PFSK-1 (cell line): ENCODE results near the gene DECR2.

Experiments used
- FOXP2 ChIP-seq: optimal IDR thresholded peaks from 2 replicates; pipeline ENCODE3; 2011; ENCODE audit warnings: borderline replicate concordance, control low read depth, inconsistent platforms; ENCODE audit not compliant: insufficient read depth; ENCODE audit errors: extremely low read length, extremely low read depth
- POLR2AphosphoS5 ChIP-seq: IDR thresholded peaks from 2 replicates; pipeline ENCODE4 v1.6.1; 2012; ENCODE audit warnings: low read depth, mild to moderate bottlenecking, control low read depth, low read length, moderate library complexity
- REST ChIP-seq, 2 experiments: IDR thresholded peaks; 2 replicates each; pipeline versions ENCODE4 v1.6.1 to v1.8.0; 2011 to 2012; ENCODE audit warnings: low read depth in 2 of 2, low read length in 2 of 2, control low read depth in 1 of 2, inconsistent platforms in 1 of 2, mild to moderate bottlenecking in 1 of 2, moderate library complexity in 1 of 2; ENCODE audit not compliant: insufficient read depth in 1 of 2
- SIN3A ChIP-seq: IDR thresholded peaks from 2 replicates; pipeline ENCODE4 v1.6.1; 2012; ENCODE audit warnings: mild to moderate bottlenecking, low read length, moderate library complexity, borderline replicate concordance; ENCODE audit not compliant: insufficient read depth
- TAF1 ChIP-seq: IDR thresholded peaks from 2 replicates; pipeline ENCODE4 v1.6.1; 2012; ENCODE audit warnings: low read length, control low read depth, borderline replicate concordance; ENCODE audit not compliant: insufficient read depth

The DECR2 gene

DNA sequence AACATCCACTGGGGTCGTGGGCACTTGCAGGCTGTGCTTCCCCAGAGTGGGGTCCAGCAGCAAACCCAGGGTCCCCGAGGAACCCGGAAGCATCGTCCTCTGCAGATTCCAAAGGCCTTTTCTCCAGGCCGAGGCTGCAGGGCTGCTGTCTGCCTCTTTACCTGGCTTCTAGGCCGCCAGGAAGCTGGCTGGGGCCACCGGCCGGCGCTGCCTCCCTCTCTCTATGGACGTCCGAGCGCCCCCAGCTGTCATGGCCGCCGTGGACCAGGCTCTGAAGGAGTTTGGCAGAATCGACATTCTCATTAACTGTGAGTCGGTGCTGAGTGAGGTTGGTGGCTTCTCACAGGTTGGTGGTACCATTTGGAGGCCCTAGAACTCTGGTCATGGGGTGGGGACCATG is 5.6 kb downstream of the DECR2 start:
- no peak for TF ChIP-seq REST (IDR thresholded peaks at IDR 0.05; ENCODE audit: insufficient read depth in 1 of 2, low read depth in 2 of 2, low read length in 2 of 2)
- no peak for TF ChIP-seq POLR2AphosphoS5
- TF ChIP-seq SIN3A, result no peak
- no peak for TF ChIP-seq FOXP2
- TF ChIP-seq TAF1, result no peak

- no peak for TF ChIP-seq REST (IDR thresholded peaks at IDR 0.05; ENCODE audit: insufficient read depth in 1 of 2, low read depth in 2 of 2, low read length in 2 of 2)
- TF ChIP-seq TAF1, result no peak
- TF ChIP-seq POLR2AphosphoS5, result no peak
- TF ChIP-seq SIN3A, result no peak
- no peak for TF ChIP-seq FOXP2
Observed at GRCh38 chr16:410516-411178, 9.0 kb downstream of the DECR2 start.

DNA sequence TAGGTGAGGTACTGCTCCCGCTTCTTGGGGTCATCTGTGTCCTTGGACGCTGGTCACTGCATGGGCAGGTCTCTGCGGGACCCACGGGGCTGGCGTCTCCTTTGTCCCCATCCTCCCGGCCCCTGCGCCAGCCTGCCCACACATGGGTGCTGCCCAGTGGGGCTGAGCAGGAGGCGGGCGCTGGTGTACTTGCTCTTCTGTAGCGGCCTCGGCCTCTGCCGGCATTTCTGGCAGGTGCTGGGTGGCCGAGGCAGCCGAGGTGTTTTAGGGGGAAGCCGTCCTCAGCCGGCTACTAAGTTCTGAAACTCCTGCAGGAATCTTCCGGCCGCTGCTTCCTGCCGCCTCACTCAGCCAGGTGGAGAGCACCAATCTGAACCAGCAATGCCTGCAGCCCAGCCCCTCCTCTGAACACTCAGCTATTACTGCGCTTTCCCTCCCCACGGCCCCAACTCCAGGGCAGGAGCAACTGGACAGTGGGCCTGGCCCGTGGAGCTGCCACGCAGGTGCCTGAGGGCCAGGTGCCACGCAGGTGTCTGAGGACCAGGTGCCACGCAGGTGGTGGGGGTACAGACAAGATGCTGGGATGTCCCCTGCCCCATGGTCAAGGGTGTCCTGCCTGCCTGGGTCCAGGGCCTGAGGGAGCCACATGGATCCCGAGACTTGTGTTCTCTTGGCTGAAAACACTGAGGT is 10.0 kb downstream of the DECR2 start:
- TF ChIP-seq POLR2AphosphoS5, result no peak

GRCh38 chr16:414395-415169 is 12.9 kb downstream of the DECR2 start:
- TF ChIP-seq POLR2AphosphoS5 (no peak), SIN3A (no peak), REST (IDR thresholded peaks at IDR 0.05; ENCODE audit: insufficient read depth in 1 of 2, low read depth in 2 of 2, low read length in 2 of 2) (no peak), TAF1 (no peak), FOXP2 (no peak)

DNA sequence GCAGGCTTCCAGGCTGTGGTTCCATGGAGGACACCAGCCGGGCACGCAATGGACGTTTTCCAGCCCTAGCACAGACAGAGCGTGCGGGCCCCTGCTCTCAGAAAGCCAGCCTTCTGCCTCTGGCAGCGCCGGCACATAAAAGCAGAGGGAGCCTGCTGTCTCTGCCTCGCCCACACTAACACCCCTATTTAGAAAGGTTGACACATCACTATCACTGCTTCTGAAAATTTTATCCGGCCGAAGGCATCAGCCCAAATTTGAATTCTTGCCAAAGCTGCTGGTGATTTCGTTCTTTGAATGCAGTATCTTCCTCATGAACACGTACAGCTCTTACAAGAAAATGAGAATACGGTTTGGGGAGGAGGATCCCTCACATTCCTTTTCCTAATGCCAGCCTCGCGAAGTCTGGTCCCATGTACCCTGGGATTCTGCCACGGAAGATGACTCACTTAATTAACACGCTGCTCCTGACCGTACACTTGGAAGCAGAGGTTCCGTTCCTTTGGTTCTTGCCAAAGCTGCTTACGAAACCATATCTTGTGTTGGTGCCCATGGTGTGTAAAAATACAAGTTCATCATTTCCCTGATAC is 22.4 kb downstream of the DECR2 start:
- TF ChIP-seq TAF1 (no peak), SIN3A (no peak), REST (IDR thresholded peaks at IDR 0.05; ENCODE audit: insufficient read depth in 1 of 2, low read depth in 2 of 2, low read length in 2 of 2) (no peak), POLR2AphosphoS5 (no peak), FOXP2 (no peak)
